GM19372 (cell line): ENCODE results near the gene SLC38A1.
"Not testable (repeated sequence)": the region's sequence is repeated elsewhere in the genome, so short reads cannot be mapped to it uniquely, and the experiment has no call there.

Experiments used
- ATAC-seq: cut with Tn5 transposase; IDR thresholded peaks from one replicate; pipeline ENCODE4 v1.9.1; 2021; ENCODE audit warnings: mild to moderate bottlenecking, low read depth, moderate library complexity; ENCODE audit not compliant: unreplicated experiment

The SLC38A1 gene

DNA sequence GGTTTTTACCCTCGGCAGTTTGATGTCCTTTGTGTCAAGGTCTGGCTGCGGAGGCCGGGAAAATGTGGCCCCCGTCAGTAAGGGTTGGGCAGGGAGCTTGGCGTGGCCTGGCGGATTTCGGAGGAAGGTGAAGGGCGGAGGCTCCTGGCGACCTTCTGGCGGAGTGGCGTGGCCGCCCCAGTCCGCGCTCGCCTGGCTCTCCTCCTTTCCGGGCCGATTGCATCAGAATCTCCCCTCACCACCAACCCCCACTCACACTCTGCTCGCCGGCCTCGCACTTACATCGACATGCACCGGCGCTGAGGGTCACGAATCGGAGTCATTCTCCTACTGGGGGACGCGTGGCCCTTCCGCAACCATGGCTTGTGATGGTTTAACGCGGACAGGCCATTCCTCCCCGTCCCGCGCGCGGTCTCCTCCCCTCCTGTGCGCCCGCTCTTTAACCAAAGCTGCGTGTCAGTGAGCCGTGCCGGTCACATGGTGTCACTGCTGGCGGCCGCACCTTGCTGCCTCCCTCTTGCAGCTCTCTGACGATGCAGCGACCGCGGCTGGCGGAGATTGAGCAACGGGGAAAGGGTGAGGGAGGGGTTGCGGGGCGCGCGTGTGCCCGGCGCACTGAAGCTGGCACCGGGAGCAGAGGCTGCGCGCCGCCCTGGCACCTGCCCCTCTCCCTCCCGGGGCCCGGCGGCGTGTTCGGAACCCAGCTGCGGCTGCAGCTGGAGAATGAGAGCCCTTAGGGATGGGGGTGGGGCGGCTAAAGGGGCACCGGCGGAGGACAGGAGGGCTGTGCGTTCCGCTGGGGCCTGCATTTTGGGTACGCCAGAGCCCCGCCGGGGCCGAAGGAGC, at the start of gene SLC38A1:
Gene SLC38A1, minus strand, starts transcription at position 461 of the 846 bp plus-strand sequence. CDS start 29,243 bp downstream, outside the sequence.
- peak; percentile 58 for ATAC-seq

DNA sequence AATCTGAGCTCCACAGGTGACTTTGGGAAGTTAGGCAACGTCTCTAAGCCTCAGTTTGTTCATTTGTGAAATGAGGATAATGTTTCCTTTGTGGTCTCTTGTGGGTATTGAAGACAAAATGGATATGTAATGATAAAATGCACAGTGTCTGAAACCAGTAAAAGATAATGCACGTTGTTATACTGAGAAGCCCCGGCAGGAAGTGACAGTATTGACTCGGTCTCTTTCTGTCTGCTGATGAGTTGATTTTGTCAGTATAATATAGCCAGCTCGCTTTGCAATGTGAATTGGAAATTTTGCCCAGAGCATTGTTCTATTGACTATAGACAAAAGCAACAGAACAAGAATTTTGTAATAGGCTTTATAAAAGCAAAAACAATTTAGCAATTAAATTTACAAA, 49.2 kb upstream of the SLC38A1 start:
- ATAC-seq, result no peak

GRCh38 chr12:46304070-46304469, 35.2 kb upstream of the SLC38A1 start:
- ATAC-seq, result no peak

- ATAC-seq, result peak; percentile 71
Observed at GRCh38 chr12:46303039-46303666, 34.3 kb upstream of the SLC38A1 start.

DNA sequence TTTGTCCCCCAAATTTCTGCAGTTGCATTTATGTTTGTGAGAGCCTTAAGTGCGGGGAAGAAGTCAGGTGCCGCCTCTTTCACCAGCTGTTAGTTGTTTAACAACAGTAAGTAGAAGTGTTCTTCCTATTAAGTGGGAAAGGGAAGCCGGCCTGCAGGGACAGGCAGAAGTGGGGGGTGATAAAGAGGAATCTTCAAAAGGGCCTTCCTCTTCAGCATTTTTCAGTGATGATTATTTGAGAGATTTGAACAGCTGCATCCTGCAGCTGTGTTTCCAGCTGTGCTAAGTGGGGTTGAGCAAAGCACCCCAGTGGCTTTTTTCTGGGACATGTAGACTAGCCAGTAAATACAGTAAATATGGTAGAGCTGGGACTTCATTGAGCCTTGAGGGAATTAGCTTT, 32.1 kb upstream of the SLC38A1 start:
- ATAC-seq, result no peak

DNA sequence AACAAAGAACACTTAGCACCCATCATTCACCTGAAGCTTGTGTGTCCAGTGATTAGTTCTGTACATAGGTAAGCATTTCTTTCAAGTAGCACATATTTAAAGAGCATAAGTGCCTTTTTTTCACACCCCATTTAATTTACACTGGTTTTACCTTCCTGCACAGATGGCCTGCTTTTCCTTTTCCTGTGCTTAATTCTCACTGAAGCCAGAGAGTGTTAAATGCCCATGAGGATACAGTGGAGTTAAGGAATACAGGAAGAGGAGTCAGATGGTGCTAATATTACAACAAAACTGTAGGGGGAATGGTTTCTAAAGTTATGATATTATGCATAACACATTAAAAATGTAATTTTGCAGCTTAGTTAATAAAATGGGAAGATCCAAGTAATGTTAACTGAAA, 31.0 kb upstream of the SLC38A1 start:
- ATAC-seq, result no peak

DNA sequence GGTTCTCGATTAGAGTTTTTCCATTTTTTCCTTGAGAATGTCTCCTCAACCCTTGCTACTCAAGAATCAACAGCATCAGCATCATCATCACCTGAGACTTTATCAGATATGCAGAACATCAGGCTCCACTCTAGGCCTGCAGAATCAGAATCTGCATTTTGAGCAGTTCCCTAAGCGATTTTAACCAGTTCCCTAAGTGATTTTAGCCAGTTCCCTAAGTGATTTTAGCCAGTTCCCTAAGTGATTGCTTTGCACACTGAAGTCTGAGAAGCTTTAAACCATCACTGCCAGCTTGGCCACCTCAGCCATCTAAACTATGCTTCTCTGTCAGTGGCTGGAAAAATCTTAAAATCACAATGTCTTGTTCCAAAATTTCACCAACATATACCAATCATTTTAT, 29.4 kb upstream of the SLC38A1 start:
- ATAC-seq, result no peak

GRCh38 chr12:46296822-46297221, 28.0 kb upstream of the SLC38A1 start:
- no peak for ATAC-seq

DNA sequence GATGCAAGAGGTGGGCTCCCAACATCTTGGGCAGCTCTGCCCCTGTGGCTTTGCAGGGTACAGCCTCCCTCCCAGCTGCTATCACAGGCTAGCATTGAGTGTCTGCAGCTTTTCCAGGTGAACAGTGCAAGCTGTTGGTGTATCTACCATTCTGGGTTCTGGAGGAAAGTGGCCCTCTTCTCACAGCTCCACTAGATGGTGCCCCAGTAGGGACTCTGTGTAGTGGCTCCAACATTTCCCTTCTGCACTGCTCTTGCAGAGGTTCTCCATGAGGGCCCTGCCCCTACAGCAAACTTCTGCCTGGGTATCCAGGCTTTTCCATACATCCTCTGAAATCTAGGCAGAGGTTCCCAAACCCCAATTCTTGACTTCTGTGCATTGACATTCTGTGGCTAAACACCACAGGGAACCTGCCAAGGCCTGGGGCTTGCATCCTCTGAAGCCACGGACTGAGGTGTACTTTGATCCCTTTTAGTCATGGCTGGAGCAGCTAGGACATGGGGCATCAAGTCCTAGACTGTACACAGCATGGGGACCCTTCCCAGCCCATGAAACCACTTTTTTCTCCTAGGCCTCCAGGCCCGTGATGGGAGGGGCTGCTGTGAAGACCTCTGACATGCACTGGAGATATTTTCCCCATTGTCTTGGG, 24.0 kb upstream of the SLC38A1 start:
- no peak for ATAC-seq

GRCh38 chr12:46291953-46292352, 23.1 kb upstream of the SLC38A1 start:
- ATAC-seq, result not testable (repeated sequence)

DNA sequence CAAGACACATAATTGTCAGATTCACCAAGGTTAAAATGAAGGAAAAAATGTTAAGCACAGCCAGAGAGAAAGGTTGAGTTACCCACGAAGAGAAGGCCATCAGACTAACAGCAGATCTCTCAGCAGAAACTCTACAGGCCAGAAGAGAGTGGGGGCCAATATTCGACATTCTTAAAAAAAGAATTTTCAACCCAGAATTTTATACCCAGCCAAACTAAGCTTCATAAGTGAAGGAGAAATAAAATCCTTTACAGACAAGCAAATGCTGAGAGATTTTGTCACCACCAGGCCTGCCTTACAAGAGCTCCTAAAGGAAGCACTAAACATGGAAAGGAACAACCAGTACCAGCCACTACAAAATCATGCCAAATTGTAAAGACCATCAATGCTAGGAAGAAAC, 16.3 kb upstream of the SLC38A1 start:
- not testable (repeated sequence) for ATAC-seq

DNA sequence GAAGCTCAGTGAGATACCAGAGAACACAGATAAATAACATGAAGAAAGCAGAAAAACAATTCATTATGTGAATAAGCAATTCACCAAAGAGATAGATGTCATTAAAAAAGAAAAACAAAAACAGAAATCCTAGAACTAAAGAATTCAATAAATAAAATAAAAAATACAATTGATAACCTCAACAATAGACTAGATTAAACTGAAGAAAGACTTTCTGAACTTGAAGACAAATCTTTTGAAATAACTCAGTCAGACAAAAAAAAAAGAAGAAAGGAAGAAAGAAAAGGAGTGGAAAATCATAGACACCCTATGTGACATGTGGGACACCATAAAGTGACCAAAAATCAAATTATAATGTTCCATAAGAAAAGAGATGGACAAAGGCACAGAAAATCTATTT, 14.0 kb upstream of the SLC38A1 start:
- no peak for ATAC-seq

- no peak for ATAC-seq
Observed at GRCh38 chr12:46276756-46277155, 7.9 kb upstream of the SLC38A1 start.

GRCh38 chr12:46271863-46272262, 3.0 kb upstream of the SLC38A1 start:
- ATAC-seq, result no peak

GRCh38 chr12:46269429-46270241, 792 bp upstream of the SLC38A1 start:
- ATAC-seq, result peak; percentile 8

GRCh38 chr12:46267825-46268582, 839 bp downstream of the SLC38A1 start:
- ATAC-seq, result no peak

GRCh38 chr12:46267575-46267824, 1.3 kb downstream of the SLC38A1 start:
- ATAC-seq, result no peak

GRCh38 chr12:46266869-46267574, 1.8 kb downstream of the SLC38A1 start:
- ATAC-seq, result no peak

- ATAC-seq, result no peak
Observed at GRCh38 chr12:46266382-46266791, 2.5 kb downstream of the SLC38A1 start.

- no peak for ATAC-seq
Observed at GRCh38 chr12:46265734-46266133, 3.1 kb downstream of the SLC38A1 start.
